Calu3 (cell line): ENCODE measurements around the gene ERICH2. TPM values are rescaled to one million over a fixed set of nuclear protein-coding genes. Genes with fewer than 3 reads are reported as not detected.
A peak's percentile ranks its signal among the peaks of the same experiment; 100 is the strongest.

ENCODE experiments used
- BruUV-seq: library from RNA; stranded (reverse); fragments of 400-500 nt; replicated peaks from 2 replicates; lab custom pipeline; 2021; lab: Mats Ljungman, UMichigan
- CTCF ChIA-PET: fragments of 300-600 bp; sonication (Branson Sonifier 250); formaldehyde crosslinking; loops from one replicate; lab custom pipeline; 2022; ENCODE audit warnings: antibody characterized with exemption; lab: Charles Lee
- DNase-seq: peaks from one replicate; pipeline ENCODE4 v3.0.0; 2022
- H3K27ac Mint-ChIP-seq: one replicate; pipeline ENCODE4 v1.8.0; 2022; ENCODE audit warnings: mixed read lengths; ENCODE audit not compliant: unreplicated experiment
- H3K27me3 Mint-ChIP-seq: one replicate; pipeline ENCODE4 v1.8.0; 2022; ENCODE audit warnings: mixed read lengths; ENCODE audit not compliant: unreplicated experiment
- H3K36me3 Mint-ChIP-seq: one replicate; pipeline ENCODE4 v1.8.0; 2022; ENCODE audit warnings: mild to moderate bottlenecking, moderate library complexity, mixed read lengths; ENCODE audit not compliant: insufficient read depth, unreplicated experiment
- H3K4me1 Mint-ChIP-seq: one replicate; pipeline ENCODE4 v1.8.0; 2022; ENCODE audit warnings: mild to moderate bottlenecking, low read depth, mixed read lengths; ENCODE audit not compliant: unreplicated experiment
- H3K4me3 Mint-ChIP-seq: one replicate; pipeline ENCODE4 v1.8.0; 2022; ENCODE audit warnings: mild to moderate bottlenecking, low read depth, moderate library complexity, mixed read lengths; ENCODE audit not compliant: unreplicated experiment
- H3K9me3 Mint-ChIP-seq: one replicate; pipeline ENCODE4 v1.8.0; 2022; ENCODE audit warnings: low read depth, mixed read lengths; ENCODE audit not compliant: unreplicated experiment
- CTCF ChIP-seq: fragments of 200-600 bp; IDR thresholded peaks from one replicate; pipeline ENCODE4 v1.8.0; 2022; ENCODE audit warnings: antibody characterized with exemption; ENCODE audit not compliant: unreplicated experiment
- intact Hi-C: fragments of 100-400 bp; cut with micrococcal nuclease; formaldehyde crosslinking; loops from one replicate; pipeline ENCODE4 v1.10.0; 2022; ENCODE audit not compliant: unreplicated experiment
- total RNA-seq: library from RNA; stranded (reverse); gene quantifications from 2 replicates; pipeline ENCODE4 v1.2.3, GENCODE V29; 2022

The ERICH2 gene
- total RNA-seq, 1 experiment from 2014 or later = 2.4 TPM

- no peak for TF ChIP-seq CTCF
- Mint-ChIP-seq H3K27me3 (no peaks in the 10 kb centered on the region), H3K4me3 (peak overlapping the region; percentile 2), H3K27ac (peak overlapping the region; percentile 95), H3K9me3 (peaks cover 3% of the 10 kb centered on the region), H3K36me3 (no peaks in the 10 kb centered on the region), H3K4me1 (peaks cover 23% of the 10 kb centered on the region)
- no TSS peak for BruUV-seq
- intact Hi-C loops = no loop called here
- DNase-seq = peak; percentile 63
- CTCF ChIA-PET = interaction anchor here (0.7 to 1.6 kb wide), 6 partner anchors 9 to 330 kb away, joined by 3 to 8 read pairs (median 6); partner anchors contain the start of genes ERICH2 and SP5
These were observed 31.1 kb upstream of the ERICH2 start for GRCh38 chr2:170739048-170739447.

- Mint-ChIP-seq H3K4me3 (peak overlapping the region; percentile 2), H3K27me3 (no peaks in the 10 kb centered on the region), H3K36me3 (no peaks in the 10 kb centered on the region), H3K9me3 (peaks cover 3% of the 10 kb centered on the region), H3K4me1 (peaks cover 23% of the 10 kb centered on the region), H3K27ac (peak overlapping the region; percentile 95)
- TF ChIP-seq CTCF = no peak
- no peak for DNase-seq
- intact Hi-C loops = no loop called here
- CTCF ChIA-PET = interaction anchor here (0.5 to 1.6 kb wide), 6 partner anchors 8 to 284 kb away, joined by 4 to 8 read pairs (median 6); partner anchors contain the start of genes ERICH2 and SP5
- no TSS peak for BruUV-seq
These were observed 30.6 kb upstream of the ERICH2 start for GRCh38 chr2:170739507-170740046.

- CTCF ChIA-PET = interaction anchor here (0.5 kb wide), 1 partner anchor 340 kb away, joined by 7 read pairs; no protein-coding TSS in a partner anchor
- intact Hi-C loops = no loop called here
- H3K36me3 Mint-ChIP-seq = no peaks in the 10 kb centered on the region
- no TSS peak for BruUV-seq
- H3K27me3 Mint-ChIP-seq = no peaks in the 10 kb centered on the region
- no peak overlapping the region for H3K4me3 Mint-ChIP-seq
- no peak for TF ChIP-seq CTCF
- no peak overlapping the region for H3K27ac Mint-ChIP-seq
- peaks cover 3% of the 10 kb centered on the region for H3K9me3 Mint-ChIP-seq
- no peak for DNase-seq
- peaks cover 23% of the 10 kb centered on the region for H3K4me1 Mint-ChIP-seq
These were observed 29.5 kb upstream of the ERICH2 start for GRCh38 chr2:170740660-170741059.

- no TSS peak for BruUV-seq
These were observed 28.2 kb upstream of the ERICH2 start for GRCh38 chr2:170742000-170742399.

More at GRCh38 chr2:170742000-170742399, 28.2 kb upstream of the ERICH2 start:
- Mint-ChIP-seq H3K27ac (no peak overlapping the region), H3K4me1 (peaks cover 23% of the 10 kb centered on the region), H3K4me3 (no peak overlapping the region), H3K36me3 (no peaks in the 10 kb centered on the region), H3K27me3 (no peaks in the 10 kb centered on the region), H3K9me3 (peaks cover 3% of the 10 kb centered on the region)
- CTCF ChIA-PET = no interaction called here
- intact Hi-C loops = no loop called here
- TF ChIP-seq CTCF = no peak
- DNase-seq = no peak
